GM12801 (cell line): Measurements from ENCODE around the gene TAF1B.

Experiments
- CTCF ChIP-seq: IDR thresholded peaks from one replicate; pipeline ENCODE4 v1.5.1; 2011; ENCODE audit warnings: control low read depth; ENCODE audit not compliant: insufficient read length; ENCODE audit errors: extremely low read depth

The TAF1B gene

GRCh38 chr2:9843229-9844035, at the start of gene TAF1B:
Gene TAF1B (plus strand): TSS chr2:9843474. CDS start chr2:9843542, 68 bp downstream.
- no peak for TF ChIP-seq CTCF

- TF ChIP-seq CTCF: no peak
These were observed 49.2 kb upstream of the TAF1B start for GRCh38 chr2:9793918-9794717.

GRCh38 chr2:9795071-9795470, 48.2 kb upstream of the TAF1B start:
- no peak for TF ChIP-seq CTCF

- TF ChIP-seq CTCF: no peak
These were observed 46.9 kb upstream of the TAF1B start for GRCh38 chr2:9796056-9797010.

- no peak for TF ChIP-seq CTCF
These were observed 46.2 kb upstream of the TAF1B start for GRCh38 chr2:9797086-9797485.

GRCh38 chr2:9797681-9798556, 45.4 kb upstream of the TAF1B start:
- no peak for TF ChIP-seq CTCF
